Endothelial cell of umbilical vein (primary cell): ENCODE measurements around the gene FGFR1OP2. TPM values are rescaled to one million over a fixed set of nuclear protein-coding genes. Genes with fewer than 3 reads are reported as not detected.

Experiments
- BruUV-seq: library from RNA; stranded (reverse); fragments of 400-500 nt; replicated peaks from 2 replicates; lab custom pipeline; 2021; lab: Mats Ljungman, UMichigan
- CTCF ChIA-PET: fragments of 300-600, 350-600 bp; sonication (Branson Sonifier 250); formaldehyde crosslinking; loops from one replicate; lab custom pipeline; 2021; ENCODE audit warnings: antibody characterized with exemption, inconsistent platforms; lab: Charles Lee
- POLR2A ChIA-PET: fragments of 300-600, 350-600 bp; sonication (Branson Sonifier 250); formaldehyde crosslinking; loops from one replicate; lab custom pipeline; 2021; ENCODE audit warnings: antibody characterized with exemption, inconsistent platforms; lab: Charles Lee
- DNase-seq: peaks from one replicate; pipeline ENCODE4 v3.0.0-alpha.2; 2011; ENCODE audit warnings: low read depth, low spot score
- FAIRE-seq: peaks from 2 replicates; lab custom pipeline; 2011; peaks lifted over from hg19 to GRCh38; lab: Jason Lieb, UNC
- H2AFZ ChIP-seq: 2 replicates; pipeline ENCODE4 v1.6.0; 2012; ENCODE audit warnings: low read depth, low read length, control low read depth, inconsistent platforms
- H3K27ac ChIP-seq: 2 replicates; pipeline ENCODE4 v1.5.1; 2011; ENCODE audit warnings: low read depth, mild to moderate bottlenecking, control low read depth, low read length, moderate library complexity; ENCODE audit not compliant: insufficient read depth
- H3K27me3 ChIP-seq, 2 experiments: 2 replicates each; pipeline versions ENCODE4 v1.6.0 to v1.6.1; 2011; ENCODE audit warnings: low read length in 2 of 2, mixed read lengths in 1 of 2; ENCODE audit not compliant: control insufficient read depth in 2 of 2, insufficient read depth in 2 of 2
- H3K36me3 ChIP-seq, 2 experiments: 2 replicates in 1 of 2; 3 replicates in 1 of 2; pipeline ENCODE4 v1.5.1; 2011; ENCODE audit warnings: low read length in 2 of 2, mild to moderate bottlenecking in 1 of 2, moderate library complexity in 1 of 2; ENCODE audit not compliant: control insufficient read depth in 2 of 2, insufficient read depth in 2 of 2; ENCODE audit errors: extremely low read depth in 1 of 2
- H3K4me1 ChIP-seq: 3 replicates; pipeline ENCODE4 v1.5.1; 2011; ENCODE audit warnings: mild to moderate bottlenecking, low read length; ENCODE audit not compliant: control insufficient read depth, insufficient read depth; ENCODE audit errors: extremely low read depth
- H3K4me2 ChIP-seq: 2 replicates; pipeline ENCODE4 v1.6.1; 2011; ENCODE audit warnings: low read length, control low read depth, mixed read lengths; ENCODE audit not compliant: insufficient read depth
- H3K4me3 ChIP-seq, 3 experiments: fragments of 200-600 bp in 1 of 3; sonication (generic), shearing (Covaris generic) in 1 of 3; replicated peaks in 1 of 3; 2 replicates each; pipeline ENCODE4 v1.5.1; 2011 to 2016; ENCODE audit warnings: control low read depth in 3 of 3, low read length in 3 of 3, mild to moderate bottlenecking in 2 of 3, inconsistent platforms in 1 of 3, low read depth in 1 of 3, moderate library complexity in 1 of 3; ENCODE audit not compliant: insufficient read depth in 1 of 3
- H3K79me2 ChIP-seq: 2 replicates; pipeline ENCODE4 v1.6.0; 2012; ENCODE audit warnings: low read length, inconsistent platforms; ENCODE audit not compliant: control insufficient read depth, insufficient read depth
- H3K9ac ChIP-seq: replicated peaks from 2 replicates; pipeline ENCODE3; 2011; ENCODE audit warnings: low read length, control low read depth; ENCODE audit not compliant: insufficient read depth; ENCODE audit errors: extremely low read depth
- H3K9me1 ChIP-seq: replicated peaks from 3 replicates; pipeline ENCODE4 v1.6.0; 2011; ENCODE audit warnings: mild to moderate bottlenecking, low read length; ENCODE audit not compliant: control insufficient read depth, insufficient read depth; ENCODE audit errors: extremely low read depth
- H3K9me3 ChIP-seq: replicated peaks from 2 replicates; pipeline ENCODE4 v1.5.1; 2012; ENCODE audit warnings: low read length, inconsistent platforms; ENCODE audit not compliant: control insufficient read depth, insufficient read depth
- H4K20me1 ChIP-seq: replicated peaks from 2 replicates; pipeline ENCODE3; 2011; ENCODE audit warnings: mild to moderate bottlenecking, low read length; ENCODE audit not compliant: control insufficient read depth, insufficient read depth; ENCODE audit errors: extremely low read depth
- CTCF ChIP-seq, 2 donors: IDR thresholded peaks; 1 replicate in 1 of 2; 2 replicates in 1 of 2; pipeline ENCODE4 v1.5.1; 2011; ENCODE audit warnings: low read length in 2 of 2, mild to moderate bottlenecking in 2 of 2, moderate library complexity in 2 of 2, control low read depth in 1 of 2, inconsistent platforms in 1 of 2, low read depth in 1 of 2; ENCODE audit not compliant: insufficient read depth in 1 of 2; ENCODE audit errors: extremely low read depth in 1 of 2
- EZH2 ChIP-seq: IDR thresholded peaks from 2 replicates; pipeline ENCODE4 v1.6.1; 2012; ENCODE audit warnings: borderline replicate concordance, low read depth, mild to moderate bottlenecking, moderate library complexity, low read length, inconsistent platforms; ENCODE audit not compliant: severe bottlenecking
- FOS ChIP-seq: IDR thresholded peaks from 2 replicates; pipeline ENCODE4 v1.6.1; 2011; ENCODE audit warnings: mild to moderate bottlenecking, low read length, moderate library complexity, borderline replicate concordance; ENCODE audit not compliant: insufficient read depth
- GATA2 ChIP-seq: IDR thresholded peaks from 2 replicates; pipeline ENCODE4 v1.7.0; 2011; ENCODE audit warnings: low read depth, mild to moderate bottlenecking, moderate library complexity, mixed read lengths, low read length; ENCODE audit not compliant: insufficient read length, insufficient read depth
- JUN ChIP-seq: IDR thresholded peaks from 2 replicates; pipeline ENCODE4 v1.6.1; 2011; ENCODE audit warnings: borderline replicate concordance, low read depth; ENCODE audit not compliant: insufficient read length, insufficient read depth
- MAX ChIP-seq: IDR thresholded peaks from 2 replicates; pipeline ENCODE4 v1.6.1; 2011; ENCODE audit not compliant: insufficient read depth, insufficient read length
- MYC ChIP-seq: IDR thresholded peaks from one replicate; pipeline ENCODE4 v1.6.1; 2011; ENCODE audit warnings: mild to moderate bottlenecking, low read depth, low read length
- POLR2A ChIP-seq: IDR thresholded peaks from 2 replicates; pipeline ENCODE4 v1.6.1; 2012; ENCODE audit warnings: low read depth, mild to moderate bottlenecking, control low read depth, low read length
- POLR2AphosphoS5 ChIP-seq: IDR thresholded peaks from 2 replicates; pipeline ENCODE4 v1.6.1; 2012; ENCODE audit warnings: low read depth, mild to moderate bottlenecking, control low read depth, low read length, moderate library complexity; ENCODE audit not compliant: insufficient read depth
- dilution Hi-C: fragments of 300-500 bp; cut with MboI; formaldehyde crosslinking; loops from one replicate; pipeline ENCODE4 v1.15.0; 2019; ENCODE audit warnings: low sequenced_read_pairs; ENCODE audit not compliant: extremely low pct_ligation_motif_present
- intact Hi-C: fragments of 100-400 bp; cut with micrococcal nuclease; formaldehyde crosslinking; loops from one replicate; pipeline ENCODE4 v1.10.0; 2022
- polyA plus RNA-seq, 4 experiments: library from polyadenylated mRNA; depleted of rRNA in 3 of 4; stranded (reverse) in 3 of 4; unstranded in 1 of 4; fragments of >200 nt; gene quantifications; 2 replicates each; pipeline versions ENCODE4 v1.2.1 to v1.2.3, GENCODE V29; 2011 to 2012; ENCODE audit warnings: missing spikeins in 1 of 4
- total RNA-seq: library from RNA; stranded (reverse); gene quantifications from 2 replicates; pipeline ENCODE4 v1.2.3, GENCODE V29; 2021

FGFR1OP2 gene
- total and polyA plus RNA-seq, 2 donors (not counting 3 experiments of a cell fraction or from before 2014, with no cell fraction given) = 22.7 to 49.3 TPM

- CTCF ChIA-PET = interaction anchor here (1.0 to 1.1 kb wide), 3 partner anchors 42 to 332 kb away, joined by 3 to 4 read pairs (median 4); no protein-coding TSS in a partner anchor
- Histone ChIP-seq H3K36me3 (peaks cover 0 to 14% of the 10 kb centered on the region in 2 experiments), H3K9me3 (no peaks in the 10 kb centered on the region), H3K27ac (no peak overlapping the region), H3K4me1 (no peaks in the 10 kb centered on the region), H3K27me3 (no peaks in the 10 kb centered on the region), H3K9me1 (no peaks in the 10 kb centered on the region), H3K4me3 (no peak overlapping the region), H3K79me2 (no peaks in the 10 kb centered on the region), H2AFZ (no peak overlapping the region), H3K4me2 (no peak overlapping the region), H3K9ac (no peak overlapping the region), H4K20me1 (no peaks in the 10 kb centered on the region)
- no peak for TF ChIP-seq EZH2
- TF ChIP-seq POLR2A = no peak
- no peak for TF ChIP-seq JUN
- TF ChIP-seq FOS = no peak
- no peak for TF ChIP-seq MAX
- no peak for TF ChIP-seq GATA2
- TF ChIP-seq MYC = no peak
- TF ChIP-seq CTCF (IDR thresholded peaks at IDR 0.05; ENCODE audit: extremely low read depth in 1 of 2, insufficient read depth in 1 of 2, low read depth in 1 of 2, low read length in 2 of 2) = no peak
- no peak for TF ChIP-seq POLR2AphosphoS5
- BruUV-seq = no TSS peak
- intact Hi-C loops (no loop called here), dilution Hi-C loops (no loop called here)
- POLR2A ChIA-PET = no interaction called here
- DNase-seq (no peak), FAIRE-seq (no peak)
These were observed 33.7 kb downstream of the FGFR1OP2 start for GRCh38 chr12:26971963-26972362.
